Measurements from ENCODE around the gene IPO4.

Gene IPO4

GRCh38 chr14:24188251-24189058, at the start of gene IPO4:
Gene IPO4, minus strand, starts transcription at chr14:24188816. Its CDS starts 29 bp downstream, at chr14:24188787.
- Histone ChIP-seq H3K4me3 (ENCODE audit: low read depth, low read length) (peak within 1 kb of the TSS; percentile 90), H3K27ac (ENCODE audit: low read depth, low read length) (peak within 1 kb of the TSS; percentile 45), H3K27me3 (ENCODE audit: insufficient read depth, low read length) (no peaks in the 10 kb centered on the region), H3K79me2 (ENCODE audit: control insufficient read depth, insufficient read depth, low read length, unreplicated experiment) (peaks cover 19% of the 10 kb centered on the region), H3K36me3 (ENCODE audit: insufficient read depth, low read length) (peaks cover 19% of the 10 kb centered on the region), H2AFZ (ENCODE audit: low read length, unreplicated experiment) (peak within 1 kb of the TSS; percentile 15), H3K4me1 (ENCODE audit: control insufficient read depth, insufficient read depth, low read length, unreplicated experiment) (peaks cover 6% of the 10 kb centered on the region)

GRCh38 chr14:24238123-24238522, 49.5 kb upstream of the IPO4 start:
- Histone ChIP-seq H3K4me1 (ENCODE audit: control insufficient read depth, insufficient read depth, low read length, unreplicated experiment) (peaks cover 59% of the 10 kb centered on the region), H3K79me2 (ENCODE audit: control insufficient read depth, insufficient read depth, low read length, unreplicated experiment) (peaks cover 58% of the 10 kb centered on the region), H2AFZ (ENCODE audit: low read length, unreplicated experiment) (no peak overlapping the region), H3K27ac (ENCODE audit: low read depth, low read length) (no peak overlapping the region), H3K4me3 (ENCODE audit: low read depth, low read length) (no peak overlapping the region), H3K27me3 (ENCODE audit: insufficient read depth, low read length) (no peaks in the 10 kb centered on the region), H3K36me3 (ENCODE audit: insufficient read depth, low read length) (peaks cover 44% of the 10 kb centered on the region)

GRCh38 chr14:24237463-24237955, 48.9 kb upstream of the IPO4 start:
- peaks cover 59% of the 10 kb centered on the region for H3K4me1 ChIP-seq (ENCODE audit: control insufficient read depth, insufficient read depth, low read length, unreplicated experiment)
- peaks cover 61% of the 10 kb centered on the region for H3K79me2 ChIP-seq (ENCODE audit: control insufficient read depth, insufficient read depth, low read length, unreplicated experiment)
- H2AFZ ChIP-seq (ENCODE audit: low read length, unreplicated experiment), result no peak overlapping the region
- no peaks in the 10 kb centered on the region for H3K27me3 ChIP-seq (ENCODE audit: insufficient read depth, low read length)
- peaks cover 44% of the 10 kb centered on the region for H3K36me3 ChIP-seq (ENCODE audit: insufficient read depth, low read length)
- H3K27ac ChIP-seq (ENCODE audit: low read depth, low read length), result no peak overlapping the region
- H3K4me3 ChIP-seq (ENCODE audit: low read depth, low read length), result no peak overlapping the region

- peaks cover 59% of the 10 kb centered on the region for H3K4me1 ChIP-seq (ENCODE audit: control insufficient read depth, insufficient read depth, low read length, unreplicated experiment)
- H3K36me3 ChIP-seq (ENCODE audit: insufficient read depth, low read length), result peaks cover 44% of the 10 kb centered on the region
- H3K4me3 ChIP-seq (ENCODE audit: low read depth, low read length), result no peak overlapping the region
- peaks cover 62% of the 10 kb centered on the region for H3K79me2 ChIP-seq (ENCODE audit: control insufficient read depth, insufficient read depth, low read length, unreplicated experiment)
- H3K27ac ChIP-seq (ENCODE audit: low read depth, low read length), result no peak overlapping the region
- no peak overlapping the region for H2AFZ ChIP-seq (ENCODE audit: low read length, unreplicated experiment)
- H3K27me3 ChIP-seq (ENCODE audit: insufficient read depth, low read length), result no peaks in the 10 kb centered on the region
Observed at GRCh38 chr14:24236689-24237462, 48.3 kb upstream of the IPO4 start.

- H3K4me1 ChIP-seq (ENCODE audit: control insufficient read depth, insufficient read depth, low read length, unreplicated experiment), result peaks cover 54% of the 10 kb centered on the region
- H3K79me2 ChIP-seq (ENCODE audit: control insufficient read depth, insufficient read depth, low read length, unreplicated experiment), result peaks cover 62% of the 10 kb centered on the region
- H3K36me3 ChIP-seq (ENCODE audit: insufficient read depth, low read length), result peaks cover 43% of the 10 kb centered on the region
- no peak overlapping the region for H3K27ac ChIP-seq (ENCODE audit: low read depth, low read length)
- no peak overlapping the region for H2AFZ ChIP-seq (ENCODE audit: low read length, unreplicated experiment)
- no peak overlapping the region for H3K4me3 ChIP-seq (ENCODE audit: low read depth, low read length)
- H3K27me3 ChIP-seq (ENCODE audit: insufficient read depth, low read length), result no peaks in the 10 kb centered on the region
Observed at GRCh38 chr14:24235804-24236688, 47.4 kb upstream of the IPO4 start.

- Histone ChIP-seq H3K4me1 (ENCODE audit: control insufficient read depth, insufficient read depth, low read length, unreplicated experiment) (peaks cover 42% of the 10 kb centered on the region), H3K27me3 (ENCODE audit: insufficient read depth, low read length) (no peaks in the 10 kb centered on the region), H2AFZ (ENCODE audit: low read length, unreplicated experiment) (no peak overlapping the region), H3K36me3 (ENCODE audit: insufficient read depth, low read length) (peaks cover 31% of the 10 kb centered on the region; the same call in 1 of the 2 replicates), H3K4me3 (ENCODE audit: low read depth, low read length) (peak overlapping the region; percentile 95), H3K27ac (ENCODE audit: low read depth, low read length) (no peak overlapping the region), H3K79me2 (ENCODE audit: control insufficient read depth, insufficient read depth, low read length, unreplicated experiment) (peaks cover 58% of the 10 kb centered on the region)
Observed at GRCh38 chr14:24234095-24235005, 45.7 kb upstream of the IPO4 start.

- Histone ChIP-seq H3K4me3 (ENCODE audit: low read depth, low read length) (peak overlapping the region; percentile 95), H2AFZ (ENCODE audit: low read length, unreplicated experiment) (no peak overlapping the region), H3K79me2 (ENCODE audit: control insufficient read depth, insufficient read depth, low read length, unreplicated experiment) (peaks cover 57% of the 10 kb centered on the region), H3K27me3 (ENCODE audit: insufficient read depth, low read length) (no peaks in the 10 kb centered on the region), H3K4me1 (ENCODE audit: control insufficient read depth, insufficient read depth, low read length, unreplicated experiment) (peaks cover 33% of the 10 kb centered on the region), H3K27ac (ENCODE audit: low read depth, low read length) (peak overlapping the region; percentile 92), H3K36me3 (ENCODE audit: insufficient read depth, low read length) (peaks cover 27% of the 10 kb centered on the region; the same call in 1 of the 2 replicates)
Observed at GRCh38 chr14:24233538-24233866, 44.9 kb upstream of the IPO4 start.

- Histone ChIP-seq H3K27me3 (ENCODE audit: insufficient read depth, low read length) (no peaks in the 10 kb centered on the region), H3K4me3 (ENCODE audit: low read depth, low read length) (peak within 1 kb of the TSS; percentile 95), H3K79me2 (ENCODE audit: control insufficient read depth, insufficient read depth, low read length, unreplicated experiment) (peaks cover 63% of the 10 kb centered on the region), H3K27ac (ENCODE audit: low read depth, low read length) (peak within 1 kb of the TSS; percentile 92), H2AFZ (ENCODE audit: low read length, unreplicated experiment) (peak within 1 kb of the TSS; percentile 98), H3K4me1 (ENCODE audit: control insufficient read depth, insufficient read depth, low read length, unreplicated experiment) (peaks cover 27% of the 10 kb centered on the region), H3K36me3 (ENCODE audit: insufficient read depth, low read length) (peaks cover 23% of the 10 kb centered on the region; the same call in 1 of the 2 replicates)
Observed at GRCh38 chr14:24232645-24233537, 44.3 kb upstream of the IPO4 start, which contains the start of gene GMPR2. Gene GMPR2, plus strand, starts transcription at chr14:24232929. Its CDS starts 325 bp downstream, at chr14:24233254.

Data from ACC112 (cell line).